Measurements from ENCODE around the gene MARCKSL1. TPM values are rescaled to one million over a fixed set of nuclear protein-coding genes. Genes with fewer than 3 reads are reported as not detected.

MARCKSL1 gene
- total RNA-seq, 2 donors from 2014 or later: 144 to 243 TPM

- Histone ChIP-seq H3K27me3 (replicated peaks; ENCODE audit: insufficient read depth) (no peaks in the 10 kb centered on the region), H3K4me1 (replicated peaks) (peaks cover 4% of the 10 kb centered on the region), H3K4me3 (no peak overlapping the region), H3K27ac (no peak overlapping the region), H3K36me3 (peaks cover 9% of the 10 kb centered on the region in 2 donors), H3K9me3 (no peaks in the 10 kb centered on the region)
- WGBS: 92% methylated on average over 5 of the region's 5 CpGs
- intact Hi-C loops (cut with DNase I): no loop called here
- TF ChIP-seq CTCF (IDR thresholded peaks at IDR 0.05) (no peak), POLR2A (IDR thresholded peaks at IDR 0.05) (no peak), POLR2AphosphoS5 (IDR thresholded peaks at IDR 0.05) (no peak)
- DNase-seq (ENCODE audit: low spot score): no peak
These were observed 28.8 kb upstream of the MARCKSL1 start for GRCh38 chr1:32364836-32365235.

GRCh38 chr1:32363713-32364112, 27.7 kb upstream of the MARCKSL1 start:
- Histone ChIP-seq H3K4me3 (no peak overlapping the region), H3K4me1 (replicated peaks) (peaks cover 4% of the 10 kb centered on the region), H3K36me3 (peaks cover 9% of the 10 kb centered on the region in 2 donors), H3K27ac (no peak overlapping the region), H3K9me3 (no peaks in the 10 kb centered on the region), H3K27me3 (replicated peaks; ENCODE audit: insufficient read depth) (no peaks in the 10 kb centered on the region)
- 88% methylated on average over 12 of the region's 12 CpGs for WGBS
- no peak for DNase-seq (ENCODE audit: low spot score)
- TF ChIP-seq POLR2AphosphoS5 (IDR thresholded peaks at IDR 0.05) (no peak), POLR2A (IDR thresholded peaks at IDR 0.05) (no peak), CTCF (IDR thresholded peaks at IDR 0.05) (no peak)
- intact Hi-C loops (cut with DNase I): no loop called here

DNA sequence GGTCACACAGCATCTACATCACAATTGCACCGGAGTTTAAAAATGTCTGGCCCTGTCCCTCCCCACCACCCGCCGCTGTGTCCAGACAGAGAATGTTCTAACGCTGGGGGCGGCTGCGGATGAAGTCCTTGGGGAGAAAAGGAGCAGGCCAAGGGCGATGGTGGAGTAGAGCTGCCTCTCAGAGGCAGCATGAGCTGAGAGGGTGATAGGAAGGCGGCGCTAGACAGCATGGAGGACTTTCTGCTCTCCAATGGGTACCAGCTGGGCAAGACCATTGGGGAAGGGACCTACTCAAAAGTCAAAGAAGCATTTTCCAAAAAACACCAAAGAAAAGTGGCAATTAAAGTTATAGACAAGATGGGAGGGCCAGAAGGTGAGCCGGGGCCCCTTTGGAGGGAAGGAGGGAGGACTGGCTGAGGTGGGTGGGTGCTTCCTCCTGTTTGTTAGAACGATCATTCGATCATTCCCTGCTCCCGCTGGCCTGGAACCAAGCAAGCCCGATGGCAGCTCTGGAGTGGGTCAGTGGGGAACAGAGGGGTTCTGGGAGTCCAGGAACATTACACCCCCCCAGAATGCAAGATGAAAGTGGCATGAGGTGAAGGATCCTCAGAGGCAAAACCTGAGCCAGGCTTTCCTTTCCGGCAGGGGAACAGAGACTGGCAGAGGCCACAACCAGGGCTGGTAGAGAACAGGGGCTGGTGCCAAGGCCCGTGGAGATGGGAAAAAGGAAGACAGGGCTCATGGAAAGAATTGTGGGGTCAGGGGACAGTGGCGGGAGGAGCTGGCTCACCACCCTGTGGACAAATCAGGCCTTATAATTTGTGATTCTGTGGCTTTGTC, 26.7 kb upstream of the MARCKSL1 start, which contains the start of the genes FAM229A and TSSK3:
FAM229A (minus strand) TSS at position 12 of the 840 bp plus-strand sequence. CDS start 394 bp downstream, outside the sequence.
TSSK3 (plus strand) TSS at position 66 of the 840 bp plus-strand sequence; CDS start at position 229, 163 bp downstream.
- intact Hi-C loops (cut with DNase I): no loop called here
- no peaks in the 10 kb centered on the region for H3K27me3 ChIP-seq (replicated peaks; ENCODE audit: insufficient read depth)
- DNase-seq (ENCODE audit: low spot score): no peak
- peak within 1 kb of the TSS; percentile 30 to 41 for H3K4me3 ChIP-seq
- H3K9me3 ChIP-seq: no peaks in the 10 kb centered on the region
- TF ChIP-seq POLR2AphosphoS5 (IDR thresholded peaks at IDR 0.05) (no peak), CTCF (IDR thresholded peaks at IDR 0.05) (no peak), POLR2A (IDR thresholded peaks at IDR 0.05) (no peak)
- peak within 1 kb of the TSS; percentile 76 to 81 for H3K27ac ChIP-seq
- H3K4me1 ChIP-seq (replicated peaks): peaks cover 4% of the 10 kb centered on the region
- WGBS: 62% methylated on average over 17 of the region's 17 CpGs
- H3K36me3 ChIP-seq: peaks cover 9% of the 10 kb centered on the region in 2 donors

GRCh38 chr1:32361674-32362473, 25.8 kb upstream of the MARCKSL1 start:
- WGBS: 2% methylated on average over 39 of the region's 91 CpGs
- intact Hi-C loops (cut with DNase I): no loop called here
- peak; percentile 34 for DNase-seq (ENCODE audit: low spot score)
- peak overlapping the region; percentile 30 to 41 for H3K4me3 ChIP-seq
- peak overlapping the region; percentile 76 to 81 for H3K27ac ChIP-seq
- TF ChIP-seq POLR2A (IDR thresholded peaks at IDR 0.05): no peak
- TF ChIP-seq POLR2AphosphoS5 (IDR thresholded peaks at IDR 0.05): no peak
- peak in 2 of 4 experiments; percentile 31 to 52 for TF ChIP-seq CTCF (IDR thresholded peaks at IDR 0.05)
- H3K9me3 ChIP-seq: no peaks in the 10 kb centered on the region
- H3K36me3 ChIP-seq: peaks cover 1 to 5% of the 10 kb centered on the region in 2 donors
- no peaks in the 10 kb centered on the region for H3K27me3 ChIP-seq (replicated peaks; ENCODE audit: insufficient read depth)
- H3K4me1 ChIP-seq (replicated peaks): peaks cover 4% of the 10 kb centered on the region
